Esophagus (tissue), 2 donors: ENCODE data around the gene NSFL1C. TPM values are rescaled to one million over a fixed set of nuclear protein-coding genes. Genes with fewer than 3 reads are reported as not detected.
A peak's percentile ranks its signal among the peaks of the same experiment; 100 is the strongest.
"Not testable (repeated sequence)": the region's sequence is repeated elsewhere in the genome, so short reads cannot be mapped to it uniquely, and the experiment has no call there.

Experiments used
- H3K27ac ChIP-seq, 2 donors: one replicate each; pipeline ENCODE4 v1.5.1; 2013; ENCODE audit warnings: low read depth in 2 of 2, mild to moderate bottlenecking in 2 of 2, inconsistent platforms in 1 of 2, low read length in 1 of 2, moderate library complexity in 1 of 2
- H3K27me3 ChIP-seq, 2 donors: one replicate each; pipeline ENCODE4 v1.6.1; 2013; ENCODE audit warnings: low read length in 2 of 2, control low read depth in 1 of 2, mild to moderate bottlenecking in 1 of 2; ENCODE audit not compliant: insufficient read depth in 2 of 2, control insufficient read depth in 1 of 2
- H3K36me3 ChIP-seq, 2 donors: one replicate each; pipeline ENCODE4 v1.6.1; 2013; ENCODE audit warnings: low read length in 1 of 2; ENCODE audit not compliant: control insufficient read depth in 2 of 2, insufficient read depth in 2 of 2
- H3K4me1 ChIP-seq, 2 donors: one replicate each; pipeline ENCODE4 v1.6.1; 2013; ENCODE audit warnings: low read length in 1 of 2; ENCODE audit not compliant: control insufficient read depth in 2 of 2, insufficient read depth in 2 of 2
- H3K4me3 ChIP-seq, 2 donors: one replicate each; pipeline ENCODE4 v1.5.1; 2013; ENCODE audit warnings: low read length in 2 of 2, mild to moderate bottlenecking in 2 of 2, low read depth in 1 of 2, moderate library complexity in 1 of 2
- H3K9me3 ChIP-seq, 2 donors: one replicate each; pipeline ENCODE4 v1.6.1; 2013; ENCODE audit warnings: mild to moderate bottlenecking in 2 of 2, low read depth in 1 of 2, low read length in 1 of 2, moderate library complexity in 1 of 2; ENCODE audit not compliant: control insufficient read depth in 2 of 2, insufficient read depth in 1 of 2
- WGBS, 2 donors: extraction: QIAGEN DNeasy Blood & Tissue Kit; methylation state at CpG; one replicate each; pipeline ENCODE4 v1.1.7; 2013; 5-methylcytosine and 5-hydroxymethylcytosine counted together
- polyA plus RNA-seq, 2 donors: library from polyadenylated mRNA; stranded (reverse); fragments of 200-250 nt; gene quantifications; one replicate each; pipeline ENCODE4 v1.2.3, GENCODE V29; 2013
- donor health status: healthy with polysubstance abuse.
- donor health status: Bipolar disorder and iron deficiency.

Gene NSFL1C
- polyA plus RNA-seq, 2 donors: 44.4 to 69.4 TPM

- Histone ChIP-seq H3K27ac (peak overlapping the region; percentile 91 to 93), H3K27me3 (no peaks in the 10 kb centered on the region), H3K4me1 (peaks cover 0 to 2% of the 10 kb centered on the region in 2 donors), H3K36me3 (no peaks in the 10 kb centered on the region), H3K9me3 (no peaks in the 10 kb centered on the region), H3K4me3 (no peak overlapping the region)
- 47 to 69% methylated on average over 8 of the region's 8 CpGs for WGBS, 2 donors
Measured at GRCh38 chr20:1499528-1500420, 33.1 kb upstream of the NSFL1C start.

GRCh38 chr20:1497371-1497770 is 30.7 kb upstream of the NSFL1C start:
- not testable (repeated sequence) for H3K4me1 ChIP-seq, H3K9me3 ChIP-seq, H3K4me3 ChIP-seq, H3K36me3 ChIP-seq, H3K27me3 ChIP-seq, H3K27ac ChIP-seq
- WGBS, 2 donors: 62 to 77% methylated on average over 5 of the region's 5 CpGs

- Histone ChIP-seq H3K9me3 (no peaks in the 10 kb centered on the region), H3K27ac (no peak overlapping the region), H3K36me3 (no peaks in the 10 kb centered on the region), H3K4me1 (peaks cover 0 to 2% of the 10 kb centered on the region in 2 donors), H3K4me3 (no peak overlapping the region), H3K27me3 (no peaks in the 10 kb centered on the region)
- 83 to 88% methylated on average over 3 of the region's 3 CpGs for WGBS, 2 donors
Measured at GRCh38 chr20:1496930-1497329, 30.3 kb upstream of the NSFL1C start.

- H3K27me3 ChIP-seq: no peaks in the 10 kb centered on the region
- H3K4me3 ChIP-seq: no peak overlapping the region
- WGBS, 2 donors: 43 to 51% methylated on average over 3 of the region's 3 CpGs
- no peak overlapping the region for H3K27ac ChIP-seq
- peaks cover 0 to under 1% of the 10 kb centered on the region in 2 donors for H3K4me1 ChIP-seq
- no peaks in the 10 kb centered on the region for H3K9me3 ChIP-seq
- no peaks in the 10 kb centered on the region for H3K36me3 ChIP-seq
Measured at GRCh38 chr20:1494436-1494835, 27.8 kb upstream of the NSFL1C start.

- H3K27ac ChIP-seq: no peak overlapping the region
- WGBS, 2 donors: 58 to 81% methylated on average over 1 of the region's 1 CpG
- no peak overlapping the region for H3K4me3 ChIP-seq
- peaks cover 0 to 2% of the 10 kb centered on the region in 2 donors for H3K4me1 ChIP-seq
- no peaks in the 10 kb centered on the region for H3K9me3 ChIP-seq
- H3K36me3 ChIP-seq: no peaks in the 10 kb centered on the region
- no peaks in the 10 kb centered on the region for H3K27me3 ChIP-seq
Measured at GRCh38 chr20:1493536-1493935, 26.9 kb upstream of the NSFL1C start.

- peak overlapping the region; percentile 10 to 27 for H3K27ac ChIP-seq
- no peaks in the 10 kb centered on the region for H3K27me3 ChIP-seq
- 56 to 62% methylated on average over 2 of the region's 2 CpGs for WGBS, 2 donors
- peaks cover 0 to 2% of the 10 kb centered on the region in 2 donors for H3K4me1 ChIP-seq
- no peak overlapping the region for H3K4me3 ChIP-seq
- H3K36me3 ChIP-seq: no peaks in the 10 kb centered on the region
- no peaks in the 10 kb centered on the region for H3K9me3 ChIP-seq
Measured at GRCh38 chr20:1491860-1492642, 25.4 kb upstream of the NSFL1C start.

- Histone ChIP-seq H3K27ac (peak within 1 kb of the TSS; percentile 82 to 85), H3K9me3 (no peaks in the 10 kb centered on the region), H3K27me3 (no peaks in the 10 kb centered on the region), H3K4me1 (peaks cover 0 to 2% of the 10 kb centered on the region in 2 donors), H3K4me3 (no peak within 1 kb of the TSS), H3K36me3 (no peaks in the 10 kb centered on the region)
- whole genome bisulfite sequencing, 2 donors: 64 to 72% methylated on average over 11 of the region's 11 CpGs
Measured at GRCh38 chr20:1491281-1491840, 24.7 kb upstream of the NSFL1C start, which contains the start of gene SIRPB2. Gene SIRPB2, minus strand, starts transcription at chr20:1491420. Its CDS starts 61 bp downstream, at chr20:1491359.

- WGBS, 2 donors: 76 to 83% methylated on average over 9 of the region's 9 CpGs
- no peak overlapping the region for H3K4me3 ChIP-seq
- H3K27me3 ChIP-seq: no peaks in the 10 kb centered on the region
- no peaks in the 10 kb centered on the region for H3K9me3 ChIP-seq
- no peaks in the 10 kb centered on the region for H3K36me3 ChIP-seq
- H3K4me1 ChIP-seq: peaks cover 0 to 2% of the 10 kb centered on the region in 2 donors
- peak overlapping the region; percentile 3 to 85 for H3K27ac ChIP-seq
Measured at GRCh38 chr20:1490643-1491195, 24.1 kb upstream of the NSFL1C start.

GRCh38 chr20:1489764-1490436 is 23.3 kb upstream of the NSFL1C start:
- no peaks in the 10 kb centered on the region for H3K36me3 ChIP-seq
- H3K9me3 ChIP-seq: no peaks in the 10 kb centered on the region
- peak overlapping the region; percentile 82 to 85 for H3K27ac ChIP-seq
- H3K4me3 ChIP-seq: no peak overlapping the region
- H3K4me1 ChIP-seq: peaks cover 0 to 2% of the 10 kb centered on the region in 2 donors
- no peaks in the 10 kb centered on the region for H3K27me3 ChIP-seq
- 47 to 59% methylated on average over 6 of the region's 6 CpGs for WGBS, 2 donors
